EH (cell line): ENCODE data around the gene PRKRIP1.
"Not testable (repeated sequence)": the region's sequence is repeated elsewhere in the genome, so short reads cannot be mapped to it uniquely, and the experiment has no call there.

ENCODE experiments used
- DNase-seq: peaks from one replicate; pipeline ENCODE4 v3.0.0-alpha.2; 2015; ENCODE audit warnings: low read depth

The PRKRIP1 gene

DNA sequence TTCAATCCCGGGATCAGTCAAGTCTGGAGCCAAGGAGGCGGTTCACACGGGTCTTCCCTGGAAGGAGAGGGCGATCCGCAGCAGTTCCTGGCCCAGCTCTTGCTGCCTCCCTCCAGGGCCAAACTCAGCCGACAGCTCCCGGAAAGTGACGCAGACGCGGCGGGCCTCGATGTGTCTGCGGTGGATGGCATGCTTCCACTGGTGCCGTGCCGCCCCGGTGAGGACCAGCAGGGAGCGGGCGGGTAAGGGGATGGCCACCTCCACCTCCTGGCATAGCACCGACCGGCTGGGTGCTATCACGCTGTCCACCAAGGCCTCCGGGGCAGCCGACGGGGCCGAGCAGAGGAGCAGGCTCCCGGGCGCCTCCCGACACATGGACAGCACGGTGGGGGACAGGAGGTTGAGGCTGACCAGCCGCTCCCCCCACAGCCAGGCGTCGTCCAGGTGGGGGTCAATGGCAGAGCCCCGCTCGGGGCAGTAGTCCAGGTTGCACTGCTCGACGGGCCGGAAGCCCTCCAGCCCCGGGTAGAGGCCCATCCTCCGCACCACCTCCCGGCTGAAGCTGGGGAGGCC is 61.3 kb downstream of the PRKRIP1 start:
- no peak for DNase-seq

DNA sequence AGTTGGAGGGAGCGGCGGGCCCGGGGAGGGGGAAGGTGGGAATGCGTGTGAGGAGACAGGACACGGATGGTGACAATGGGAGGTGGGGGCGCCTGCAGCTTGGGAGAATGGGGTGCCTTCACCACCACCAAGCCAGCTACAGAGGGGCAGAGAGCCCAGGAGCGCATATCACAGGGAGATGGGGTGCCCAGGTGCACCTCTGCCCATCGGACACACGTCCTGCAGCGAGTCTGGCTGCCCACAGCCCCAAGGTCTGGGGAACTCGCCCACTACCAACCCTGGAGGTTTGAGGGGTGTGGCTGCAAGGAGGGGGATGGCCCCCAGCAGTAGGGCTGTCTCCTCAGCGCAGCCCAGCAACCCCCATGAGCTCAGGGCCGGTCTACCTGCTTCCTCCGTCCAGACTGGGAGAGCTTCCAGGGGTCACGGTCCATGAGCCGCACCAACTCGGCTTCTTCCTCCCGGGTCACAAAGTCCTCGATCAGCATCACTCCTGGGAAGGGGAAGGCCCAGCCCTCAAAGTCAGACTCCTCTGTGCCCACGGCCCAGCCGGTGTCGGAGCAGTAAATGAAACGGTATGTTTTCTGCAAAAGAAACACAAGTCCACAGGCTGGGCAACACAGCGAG is 63.2 kb downstream of the PRKRIP1 start:
- DNase-seq, result no peak

DNA sequence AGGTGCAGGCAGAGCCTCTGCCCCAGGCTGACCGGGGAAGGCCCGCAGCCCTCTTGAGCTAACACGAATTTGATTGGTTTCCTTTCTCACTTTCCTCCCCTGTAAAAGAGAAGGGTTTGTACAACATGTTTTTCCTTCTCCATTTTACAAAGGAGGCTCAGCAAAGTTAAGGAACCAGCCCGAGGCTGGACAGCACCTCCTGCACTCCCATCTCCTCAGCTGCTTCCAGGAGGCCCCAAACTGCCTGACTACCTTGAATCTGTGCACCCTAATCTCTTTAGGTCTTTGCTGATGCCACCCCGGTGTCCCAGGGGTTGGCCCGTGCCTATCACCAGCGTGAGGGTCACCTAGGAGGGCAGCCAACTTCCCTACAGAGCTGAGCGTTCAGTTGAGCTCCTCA is 64.3 kb downstream of the PRKRIP1 start:
- DNase-seq, result no peak

DNA sequence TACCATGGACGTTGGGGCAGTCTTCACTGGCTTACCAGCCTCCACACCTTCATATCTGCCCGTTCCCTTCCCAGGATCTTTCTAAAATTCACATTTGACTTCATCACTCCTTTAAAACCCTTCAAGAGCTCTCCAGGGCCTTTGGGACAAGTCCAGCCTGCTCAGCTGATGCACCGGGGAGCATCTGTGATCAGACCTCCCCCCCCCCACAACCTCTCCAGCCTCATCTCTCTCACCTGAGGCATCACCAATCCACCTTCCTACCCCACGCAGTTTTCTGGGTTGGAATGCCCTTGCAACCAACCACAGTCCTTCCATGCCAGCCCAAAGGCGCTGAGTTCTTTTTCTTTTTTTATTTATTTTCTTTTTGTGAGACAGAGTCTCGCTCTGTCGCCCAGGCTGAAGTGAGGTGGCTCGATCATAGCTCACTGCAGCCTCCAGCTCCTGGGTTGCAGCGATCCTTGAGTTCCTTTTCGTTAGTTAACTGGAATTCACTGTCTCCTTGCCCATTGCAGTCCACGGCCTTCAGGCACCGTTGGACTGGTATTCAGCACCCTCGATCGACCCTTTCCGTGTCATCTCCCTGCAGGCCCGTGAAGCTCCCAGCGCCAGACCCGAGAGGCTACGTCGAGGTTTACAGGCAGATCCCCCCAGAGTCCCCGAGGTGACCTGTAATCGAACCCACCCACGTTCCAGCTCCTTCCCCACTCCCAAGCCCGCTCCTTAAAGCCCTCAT is 67.8 kb downstream of the PRKRIP1 start:
- DNase-seq, result peak; percentile 44

DNA sequence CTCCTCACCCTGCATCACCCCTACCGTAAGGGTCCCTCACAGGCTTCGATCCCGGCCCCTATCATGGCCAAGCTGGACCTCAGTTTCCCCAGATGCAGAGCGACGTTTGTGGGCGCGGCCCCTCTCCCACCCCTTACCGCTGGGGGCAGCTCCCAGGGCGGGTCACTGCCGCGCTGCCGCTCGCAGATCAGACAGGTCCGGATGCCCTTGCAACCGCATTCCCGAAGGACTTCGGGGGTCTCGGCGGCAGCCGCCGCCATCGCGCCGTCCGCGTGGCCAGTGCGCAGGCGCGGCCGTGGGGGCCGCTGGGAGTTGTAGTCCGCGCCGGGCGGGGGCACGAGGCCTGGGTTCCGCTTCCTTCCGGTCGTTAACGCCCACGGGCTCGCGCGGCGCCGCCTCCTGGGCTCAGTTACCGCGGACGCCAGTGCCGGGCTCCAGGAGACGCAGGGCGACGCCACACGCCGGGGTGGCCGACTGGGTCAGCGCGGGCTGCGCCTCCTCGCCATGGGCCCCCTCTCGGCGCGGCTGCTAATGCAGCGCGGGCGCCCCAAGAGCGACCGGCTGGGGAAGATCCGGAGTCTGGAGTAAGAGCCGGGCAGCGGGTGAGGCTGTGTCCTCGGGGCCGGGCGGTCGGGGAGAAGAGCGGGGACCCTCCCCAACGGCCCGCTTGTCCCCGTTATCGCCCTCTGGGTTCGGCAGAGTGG is 68.6 kb downstream of the PRKRIP1 start, which contains the start of the genes ALKBH4 and LRWD1:
Gene ALKBH4, minus strand, starts transcription at position 287 of the 704 bp plus-strand sequence. Its CDS starts 27 bp downstream, at position 260.
Gene LRWD1, plus strand, starts transcription at position 408 of the 704 bp plus-strand sequence. Its CDS starts 97 bp downstream, at position 505.
- DNase-seq, result peak; percentile 94

DNA sequence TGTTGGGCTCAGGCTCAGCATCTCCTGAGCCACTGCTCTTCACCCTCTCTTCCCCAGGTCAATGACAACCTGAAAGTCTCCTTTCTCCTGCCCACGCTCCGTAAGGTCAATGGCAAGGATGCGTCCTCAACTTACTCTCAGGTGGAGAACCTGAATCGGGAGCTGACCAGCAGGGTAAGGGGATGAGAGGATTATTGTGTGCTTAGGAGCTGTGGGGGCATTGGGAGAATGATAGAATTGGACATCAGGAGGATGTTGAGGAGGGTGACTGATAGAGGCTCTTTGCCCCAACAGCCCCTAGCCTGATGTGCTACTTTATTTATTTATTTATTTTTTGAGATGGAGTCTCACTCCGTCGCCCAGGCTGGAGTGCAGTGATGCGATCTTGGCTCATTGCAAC is 69.9 kb downstream of the PRKRIP1 start:
- DNase-seq, result no peak

DNA sequence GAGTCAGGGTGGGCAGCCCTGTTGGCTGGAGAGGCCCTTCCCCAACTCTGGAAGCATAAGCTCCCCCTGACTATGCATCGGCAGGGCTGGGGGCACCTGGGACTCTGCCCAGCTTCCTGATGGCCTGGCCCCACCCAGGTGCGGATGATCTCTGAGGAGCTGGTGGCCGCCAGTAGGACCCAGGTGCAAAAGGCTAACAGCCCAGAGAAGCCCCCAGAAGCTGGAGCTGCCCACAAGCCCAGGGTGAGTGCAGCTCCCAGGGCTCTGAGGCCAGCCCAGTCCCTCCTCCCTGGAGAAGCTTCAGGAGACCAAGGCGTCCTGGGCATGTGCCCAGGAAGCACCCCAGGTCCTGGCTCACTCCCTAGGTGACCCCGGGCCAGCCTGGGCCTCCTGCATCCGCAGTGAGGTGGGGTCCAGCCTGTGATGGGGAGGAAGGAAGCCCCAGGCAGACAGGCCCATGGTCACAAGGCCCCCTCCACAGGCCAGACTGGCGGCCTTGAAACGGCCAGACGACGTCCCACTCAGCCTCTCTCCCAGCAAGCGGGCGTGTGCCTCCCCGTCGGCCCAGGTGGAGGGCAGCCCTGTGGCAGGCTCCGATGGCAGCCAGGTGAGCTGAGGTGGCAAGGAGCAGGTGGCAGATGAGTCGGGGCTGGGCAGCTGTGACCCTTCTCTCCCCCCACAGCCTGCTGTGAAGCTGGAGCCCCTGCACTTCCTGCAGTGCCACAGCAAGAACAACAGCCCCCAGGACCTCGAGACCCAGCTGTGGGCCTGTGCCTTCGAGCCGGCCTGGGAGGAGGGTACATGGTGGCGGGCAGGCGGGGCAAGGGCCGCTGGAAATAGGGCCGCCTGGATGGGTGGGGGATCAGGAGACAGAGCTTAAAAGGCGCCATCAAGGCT is 71.7 kb downstream of the PRKRIP1 start:
- no peak for DNase-seq

DNA sequence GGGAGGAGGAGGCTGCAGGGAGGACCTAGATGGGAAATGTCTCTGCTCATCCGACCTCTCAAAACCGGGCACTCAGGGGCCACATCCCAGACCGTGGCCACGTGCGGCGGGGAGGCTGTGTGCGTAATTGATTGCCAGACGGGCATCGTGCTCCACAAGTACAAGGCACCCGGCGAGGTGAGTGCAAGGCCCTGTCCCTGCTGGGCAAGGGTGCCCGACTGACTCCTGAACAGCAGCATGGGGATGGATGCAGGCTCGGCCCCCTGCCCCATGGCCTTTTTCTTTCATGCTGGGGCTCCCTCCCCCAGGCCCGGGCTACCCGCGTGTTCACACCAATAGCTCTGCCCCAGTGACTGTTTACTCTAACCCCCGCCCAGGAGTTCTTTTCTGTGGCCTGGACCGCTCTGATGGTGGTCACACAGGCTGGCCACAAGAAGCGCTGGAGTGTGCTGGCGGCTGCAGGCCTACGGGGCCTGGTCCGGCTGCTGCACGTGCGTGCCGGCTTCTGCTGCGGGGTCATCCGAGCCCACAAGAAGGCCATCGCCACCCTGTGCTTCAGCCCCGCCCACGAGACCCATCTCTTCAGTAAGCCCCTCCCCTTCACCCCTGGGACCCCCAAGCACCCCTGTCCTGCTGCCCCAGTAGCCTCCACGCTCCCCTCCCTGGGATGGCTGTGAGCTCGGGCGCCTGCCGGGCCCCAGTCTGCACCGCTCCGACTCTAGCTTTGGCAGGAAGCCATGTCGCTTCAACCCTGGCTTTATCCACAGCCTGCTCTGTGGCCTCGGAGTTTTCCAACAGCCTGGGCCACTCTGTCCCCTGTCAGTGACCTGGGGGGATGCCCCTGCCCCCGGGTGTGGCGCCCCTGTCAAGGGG is 72.6 kb downstream of the PRKRIP1 start:
- DNase-seq, result no peak

DNA sequence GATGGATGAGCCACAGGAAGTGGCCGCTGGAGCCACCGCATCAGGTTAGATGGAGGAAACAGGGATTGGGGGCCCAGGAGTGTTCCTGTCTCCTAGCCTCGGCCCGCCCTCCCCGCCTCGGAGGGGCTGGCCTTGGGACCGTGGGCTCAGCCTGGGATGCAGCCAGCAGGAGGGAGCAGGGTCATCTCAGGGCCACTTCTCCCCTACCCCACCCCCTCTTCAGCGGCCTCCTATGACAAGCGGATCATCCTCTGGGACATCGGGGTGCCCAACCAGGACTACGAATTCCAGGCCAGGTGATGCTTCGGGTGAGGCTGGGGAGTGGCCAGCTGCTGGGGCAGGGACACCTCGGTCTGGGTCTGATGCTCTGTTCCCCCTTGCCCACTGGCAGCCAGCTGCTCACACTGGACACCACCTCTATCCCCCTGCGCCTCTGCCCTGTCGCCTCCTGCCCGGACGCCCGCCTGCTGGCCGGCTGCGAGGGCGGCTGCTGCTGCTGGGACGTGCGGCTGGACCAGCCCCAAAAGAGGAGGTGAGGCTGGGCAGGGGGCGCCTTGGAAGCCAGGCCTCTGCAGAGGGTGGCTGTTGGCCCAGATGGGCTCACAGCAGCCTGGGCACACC is 73.3 kb downstream of the PRKRIP1 start:
- DNase-seq, result no peak

DNA sequence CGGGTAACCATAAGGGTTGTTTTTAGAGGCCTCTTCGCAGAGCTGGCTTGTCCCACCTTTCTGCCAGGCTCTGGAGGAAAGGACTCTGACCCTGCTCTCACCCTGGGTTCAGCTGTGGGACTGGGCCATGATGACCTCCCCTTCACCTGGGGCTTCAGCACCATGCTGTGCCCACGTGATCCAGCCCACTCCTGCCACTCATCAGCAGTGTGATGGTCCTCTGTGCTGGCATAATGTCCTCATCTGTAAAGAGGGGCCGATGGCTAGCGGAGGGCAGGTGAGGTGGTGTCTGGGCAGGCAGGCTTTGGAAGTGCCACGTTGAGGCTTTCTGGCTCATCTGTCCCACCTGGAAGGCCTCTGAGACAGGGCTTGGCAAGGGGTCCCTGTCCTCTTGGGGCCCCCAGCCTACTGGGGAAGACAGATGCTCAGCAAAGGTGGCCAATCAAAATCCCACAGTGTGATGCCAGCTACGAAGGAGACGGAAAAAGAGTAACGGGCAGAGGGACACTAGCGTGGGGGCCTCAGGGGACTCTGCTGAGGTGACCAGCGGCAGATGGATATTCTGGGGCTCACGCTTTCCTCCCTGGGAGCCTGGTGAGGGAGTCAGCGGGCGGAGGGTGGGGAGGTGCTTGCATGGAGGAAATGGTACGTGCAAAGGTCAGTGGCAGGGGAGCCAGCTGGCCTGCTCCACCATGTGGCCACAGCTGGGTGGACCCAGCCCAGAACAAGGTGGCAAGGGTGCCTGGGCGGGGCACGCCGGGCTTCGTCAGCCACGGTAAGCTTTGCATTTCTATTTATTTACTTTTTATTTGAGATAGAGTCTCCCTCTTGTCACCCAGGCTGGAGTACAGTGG is 74.0 kb downstream of the PRKRIP1 start:
- DNase-seq, result no peak

DNA sequence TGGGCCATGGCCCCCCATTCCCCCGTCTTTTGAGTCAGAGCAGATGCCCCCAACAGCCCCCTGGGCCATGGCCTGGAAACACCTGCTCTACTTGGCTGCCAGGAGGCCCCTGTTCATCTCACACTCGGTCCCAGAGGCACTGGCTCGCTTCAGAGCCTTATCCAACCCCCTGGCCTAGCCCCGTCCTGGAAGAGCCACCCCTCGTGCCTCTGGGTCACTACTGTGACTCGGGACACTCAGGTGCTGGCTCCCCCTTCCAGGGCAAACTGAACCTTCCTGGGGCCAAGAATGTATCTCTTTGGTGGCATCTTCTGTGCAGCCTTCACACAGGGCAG is 75.6 kb downstream of the PRKRIP1 start:
- DNase-seq, result no peak

DNA sequence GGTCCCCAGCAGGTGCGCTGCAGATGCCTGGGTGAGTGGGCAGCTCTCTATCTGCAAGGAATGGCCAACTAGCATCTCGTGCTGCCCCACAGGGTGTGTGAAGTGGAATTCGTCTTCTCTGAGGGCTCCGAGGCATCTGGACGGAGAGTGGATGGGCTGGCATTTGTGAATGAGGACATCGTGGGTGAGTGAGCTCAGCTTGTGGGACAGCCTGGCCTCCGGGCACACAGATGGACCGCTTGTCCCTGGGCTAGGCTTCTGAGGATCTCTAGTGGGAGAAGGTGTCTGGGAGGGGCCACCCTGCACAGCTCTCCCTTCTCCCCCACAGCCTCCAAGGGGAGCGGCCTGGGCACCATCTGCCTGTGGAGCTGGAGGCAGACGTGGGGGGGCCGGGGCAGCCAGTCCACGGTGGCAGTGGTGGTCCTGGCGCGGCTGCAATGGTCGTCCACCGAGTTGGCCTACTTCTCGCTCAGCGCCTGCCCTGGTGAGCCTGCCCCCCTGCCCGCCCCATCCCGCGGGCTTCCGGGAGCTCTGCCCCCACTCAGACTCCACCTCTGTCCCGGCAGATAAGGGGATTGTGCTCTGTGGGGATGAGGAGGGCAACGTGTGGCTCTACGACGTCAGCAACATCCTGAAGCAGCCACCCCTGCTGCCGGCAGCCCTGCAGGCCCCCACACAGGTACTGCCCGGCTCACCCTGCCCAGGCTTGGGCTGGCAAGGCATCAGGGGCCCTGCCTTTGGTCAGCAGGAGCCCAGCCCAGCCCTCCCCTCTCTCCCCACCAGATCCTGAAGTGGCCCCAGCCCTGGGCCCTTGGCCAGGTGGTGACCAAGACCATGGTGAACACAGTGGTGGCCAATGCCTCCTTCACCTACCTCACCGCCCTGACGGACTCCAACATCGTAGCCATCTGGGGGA is 76.2 kb downstream of the PRKRIP1 start:
- DNase-seq, result no peak

DNA sequence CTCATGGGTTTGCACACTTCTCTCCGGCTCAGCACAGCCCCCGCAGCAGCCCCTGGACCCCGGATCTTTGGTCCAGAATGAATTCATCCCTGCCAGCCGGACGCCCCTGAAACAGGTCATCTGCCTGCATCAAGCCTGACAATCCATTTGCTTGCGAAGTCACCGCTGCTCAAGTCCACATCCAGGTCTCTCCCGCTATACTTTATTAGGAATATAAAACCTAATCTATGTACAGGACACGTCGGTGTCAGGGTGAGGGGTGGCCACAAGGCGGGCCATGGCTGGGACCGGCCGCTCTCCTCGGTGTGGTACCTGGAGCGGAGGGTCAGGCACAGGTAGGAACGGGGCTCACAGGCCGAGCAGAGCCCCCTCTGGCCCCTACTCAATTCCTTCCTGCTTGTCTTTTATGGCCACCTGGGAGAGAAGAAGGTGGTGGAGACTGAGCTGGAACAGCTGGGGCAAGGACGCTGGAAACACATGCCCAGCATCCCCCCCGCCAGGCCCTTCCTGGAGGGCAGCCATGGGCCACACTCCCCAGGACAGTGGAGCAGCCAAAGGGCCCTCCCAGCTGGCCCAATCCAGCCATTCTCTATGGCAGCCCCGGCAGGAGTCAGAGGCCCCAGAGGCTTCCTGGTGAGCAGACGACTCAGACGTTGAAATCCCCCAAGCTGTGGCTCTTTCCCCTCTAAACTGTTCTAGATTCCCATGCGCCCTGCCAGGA is 77.3 kb downstream of the PRKRIP1 start:
- DNase-seq, result no peak

DNA sequence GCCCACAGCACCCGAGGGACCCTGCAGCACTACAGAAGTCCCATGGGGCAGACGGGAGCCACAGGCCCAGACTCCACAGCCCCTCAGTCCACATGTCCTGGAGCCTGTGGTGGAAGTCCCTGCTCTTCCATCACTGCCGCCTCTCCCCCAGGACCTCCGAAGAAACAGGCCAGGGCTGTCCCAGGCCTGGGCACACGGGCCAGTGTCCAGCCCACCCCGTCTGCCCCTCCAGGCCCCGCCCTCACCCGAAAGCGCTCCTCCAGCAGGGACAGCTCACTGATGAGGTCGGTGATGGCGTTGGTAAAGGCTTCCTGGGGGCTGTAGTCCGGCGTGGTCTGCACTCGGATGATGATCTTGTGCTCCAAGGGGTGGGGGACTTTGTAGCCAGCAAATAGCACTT is 78.0 kb downstream of the PRKRIP1 start:
- not testable (repeated sequence) for DNase-seq

DNA sequence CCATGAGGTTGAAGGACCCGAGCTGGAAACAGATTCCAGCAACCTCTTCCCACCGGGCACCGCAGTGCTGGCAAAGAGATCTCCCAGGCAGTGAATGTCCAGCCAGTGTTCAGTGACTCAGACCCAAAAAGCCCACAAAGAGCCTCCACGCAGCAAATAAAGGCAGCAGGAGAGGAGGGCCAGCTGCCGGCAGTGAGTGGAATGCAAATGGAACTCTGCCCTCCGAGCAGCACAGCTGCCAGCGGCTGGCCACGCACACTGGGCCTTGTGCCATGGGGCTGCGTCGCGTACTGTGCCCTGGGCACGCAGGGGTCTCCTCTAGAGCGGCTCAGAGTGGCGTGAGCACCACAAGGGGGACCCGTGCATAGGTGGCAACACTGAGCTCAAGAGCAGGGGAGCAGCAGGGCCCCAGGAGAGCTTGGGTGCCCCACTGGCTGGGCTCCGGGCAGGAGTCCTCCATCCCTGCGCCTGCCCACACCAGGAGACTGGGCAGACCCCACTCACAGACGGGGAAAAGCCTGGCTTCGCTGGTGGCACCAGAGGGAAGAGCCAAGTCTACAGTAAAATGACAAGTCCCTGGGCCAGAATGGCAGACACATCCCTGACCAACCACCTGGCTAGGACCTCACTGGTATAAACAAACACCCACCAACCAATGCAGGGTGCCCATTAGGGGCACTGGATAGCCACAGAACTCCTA is 78.7 kb downstream of the PRKRIP1 start:
- not testable (repeated sequence) for DNase-seq
